Measurements from ENCODE around the gene CERK.

The CERK gene

DNA sequence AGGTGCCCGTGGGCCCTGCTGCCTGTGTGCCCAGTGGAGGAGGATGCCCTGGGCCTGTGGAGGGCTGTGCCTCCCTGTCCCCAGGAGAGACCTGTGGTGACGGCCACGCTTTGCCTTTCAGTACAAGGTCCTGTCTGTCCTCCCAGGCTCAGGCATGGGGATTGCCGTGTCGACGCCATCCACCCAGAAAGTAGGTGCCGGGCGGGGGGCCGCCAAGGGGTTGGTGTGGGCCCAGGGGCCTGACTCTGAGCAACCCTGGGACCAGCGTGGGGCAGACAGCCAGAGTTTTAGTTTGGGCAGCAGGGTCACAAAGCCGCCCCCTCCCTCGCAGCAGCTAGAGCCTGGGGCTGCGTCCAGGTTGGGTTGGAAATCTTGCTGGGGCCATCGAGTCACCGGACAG, 61.6 kb downstream of the CERK start:
- CTCF ChIA-PET = no interaction called here
- TF ChIP-seq, protein P1, sequence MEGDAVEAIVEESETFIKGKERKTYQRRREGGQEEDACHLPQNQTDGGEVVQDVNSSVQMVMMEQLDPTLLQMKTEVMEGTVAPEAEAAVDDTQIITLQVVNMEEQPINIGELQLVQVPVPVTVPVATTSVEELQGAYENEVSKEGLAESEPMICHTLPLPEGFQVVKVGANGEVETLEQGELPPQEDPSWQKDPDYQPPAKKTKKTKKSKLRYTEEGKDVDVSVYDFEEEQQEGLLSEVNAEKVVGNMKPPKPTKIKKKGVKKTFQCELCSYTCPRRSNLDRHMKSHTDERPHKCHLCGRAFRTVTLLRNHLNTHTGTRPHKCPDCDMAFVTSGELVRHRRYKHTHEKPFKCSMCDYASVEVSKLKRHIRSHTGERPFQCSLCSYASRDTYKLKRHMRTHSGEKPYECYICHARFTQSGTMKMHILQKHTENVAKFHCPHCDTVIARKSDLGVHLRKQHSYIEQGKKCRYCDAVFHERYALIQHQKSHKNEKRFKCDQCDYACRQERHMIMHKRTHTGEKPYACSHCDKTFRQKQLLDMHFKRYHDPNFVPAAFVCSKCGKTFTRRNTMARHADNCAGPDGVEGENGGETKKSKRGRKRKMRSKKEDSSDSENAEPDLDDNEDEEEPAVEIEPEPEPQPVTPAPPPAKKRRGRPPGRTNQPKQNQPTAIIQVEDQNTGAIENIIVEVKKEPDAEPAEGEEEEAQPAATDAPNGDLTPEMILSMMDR (IDR thresholded peaks at IDR 0.05; ENCODE audit: control extremely low read depth, extremely low read depth, low read depth, missing control alignments) = no peak
- POLR2A ChIA-PET = no interaction called here
- no peak for DNase-seq (ENCODE audit: extremely low spot score)

DNA sequence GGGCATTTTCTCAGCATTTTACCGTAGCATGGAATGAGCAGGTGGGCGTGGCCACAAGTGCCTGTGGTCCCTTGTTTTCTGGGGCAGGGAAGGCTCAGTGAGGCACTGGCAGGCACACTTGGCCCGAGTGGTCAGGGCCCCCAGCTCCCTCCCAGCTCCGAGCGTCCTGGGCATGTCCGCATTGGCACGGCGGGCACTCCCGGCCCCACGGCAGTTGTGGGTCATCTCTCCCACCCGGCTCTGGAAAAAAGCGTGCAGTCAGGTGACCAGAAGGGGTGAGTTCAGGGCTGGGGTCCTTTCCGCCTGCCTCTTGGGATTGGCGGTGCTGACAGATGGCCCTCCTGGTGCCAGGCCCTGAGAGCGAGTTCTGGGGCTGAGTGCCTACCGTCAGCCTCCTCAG, 62.1 kb downstream of the CERK start:
- no peak for DNase-seq (ENCODE audit: extremely low spot score)
- ChIA-PET CTCF (no interaction called here), POLR2A (no interaction called here)
- TF ChIP-seq, protein P1 (IDR thresholded peaks at IDR 0.05; ENCODE audit: control extremely low read depth, extremely low read depth, low read depth, missing control alignments) = no peak

DNA sequence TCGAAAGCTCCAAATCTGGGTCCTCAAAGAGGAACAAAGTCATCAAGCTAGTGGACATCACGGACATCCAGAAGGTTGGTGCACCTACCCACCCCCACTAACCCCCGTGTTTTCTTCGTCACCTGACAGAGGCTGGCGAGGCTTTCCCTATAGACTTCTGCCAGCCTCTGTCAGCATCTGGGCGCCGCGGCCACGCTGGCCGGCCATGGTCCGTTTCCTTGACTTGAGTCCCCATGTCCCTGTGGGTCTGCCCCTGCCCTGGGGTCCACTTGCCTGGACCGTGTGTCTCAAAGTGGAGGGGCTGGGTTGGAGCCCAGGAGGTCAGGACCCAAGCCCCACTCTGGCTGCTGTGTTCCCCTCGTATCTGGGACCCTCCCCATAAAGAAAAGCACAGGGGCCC, 62.6 kb downstream of the CERK start:
- TF ChIP-seq, protein P1 (IDR thresholded peaks at IDR 0.05; ENCODE audit: control extremely low read depth, extremely low read depth, low read depth, missing control alignments) = no peak
- CTCF ChIA-PET = no interaction called here
- DNase-seq (ENCODE audit: extremely low spot score) = no peak
- POLR2A ChIA-PET = no interaction called here

- CTCF ChIA-PET = no interaction called here
- no peak for DNase-seq (ENCODE audit: extremely low spot score)
- POLR2A ChIA-PET = no interaction called here
- TF ChIP-seq, protein P1 (IDR thresholded peaks at IDR 0.05; ENCODE audit: control extremely low read depth, extremely low read depth, low read depth, missing control alignments) = no peak
These were observed 63.1 kb downstream of the CERK start for GRCh38 chr22:46674906-46675305.

GRCh38 chr22:46674367-46674781, 63.7 kb downstream of the CERK start:
- TF ChIP-seq, protein P1 (IDR thresholded peaks at IDR 0.05; ENCODE audit: control extremely low read depth, extremely low read depth, low read depth, missing control alignments) = no peak
- POLR2A ChIA-PET = no interaction called here
- CTCF ChIA-PET = interaction anchor here (0.7 to 1.8 kb wide), 2 partner anchors 8 to 84 kb away, joined by 4 read pairs; no protein-coding TSS in a partner anchor
- DNase-seq (ENCODE audit: extremely low spot score) = peak; percentile 78

- CTCF ChIA-PET = interaction anchor here (0.7 to 1.8 kb wide), 2 partner anchors 9 to 85 kb away, joined by 4 read pairs; no protein-coding TSS in a partner anchor
- peak; percentile 53 for DNase-seq (ENCODE audit: extremely low spot score)
- POLR2A ChIA-PET = no interaction called here
- TF ChIP-seq, protein P1 (IDR thresholded peaks at IDR 0.05; ENCODE audit: control extremely low read depth, extremely low read depth, low read depth, missing control alignments) = no peak
These were observed 64.3 kb downstream of the CERK start for GRCh38 chr22:46673662-46674236.
